A673 (cell line): Measurements from ENCODE around the gene MYH10. TPM values are rescaled to one million over a fixed set of nuclear protein-coding genes. Genes with fewer than 3 reads are reported as not detected.
A peak's percentile ranks its signal among the peaks of the same experiment; 100 is the strongest.

ENCODE experiments used
- BruUV-seq: library from RNA; stranded (reverse); fragments of 400-500 nt; replicated peaks from 2 replicates; lab custom pipeline; 2021; lab: Mats Ljungman, UMichigan
- CTCF ChIA-PET: fragments of 300-600 bp; sonication (Branson Sonifier 250); formaldehyde crosslinking; loops from one replicate; lab custom pipeline; 2022; ENCODE audit warnings: antibody characterized with exemption; lab: Charles Lee
- POLR2A ChIA-PET: fragments of 300-600 bp; sonication (Branson Sonifier 250); formaldehyde crosslinking; loops from one replicate; lab custom pipeline; 2022; ENCODE audit warnings: antibody characterized with exemption; ENCODE audit not compliant: low non-redundant PET; lab: Charles Lee
- DNase-seq: peaks from one replicate; pipeline ENCODE4 v3.0.0-alpha.2; 2015; ENCODE audit warnings: low spot score
- H3K27ac ChIP-seq: fragments of 200-600 bp; sonication (generic); 2 replicates; pipeline ENCODE4 v1.5.1; 2016; ENCODE audit warnings: mixed run types, low read depth, mild to moderate bottlenecking, mixed read lengths, antibody characterized with exemption, low read length; ENCODE audit not compliant: poor library complexity, severe bottlenecking
- H3K27me3 ChIP-seq: fragments of 200-600 bp; sonication (generic); replicated peaks from 2 replicates; pipeline ENCODE4 v1.6.1; 2017; ENCODE audit warnings: mixed run types, low read depth, mild to moderate bottlenecking, mixed read lengths, antibody characterized with exemption, low read length; ENCODE audit not compliant: insufficient read depth, poor library complexity
- H3K36me3 ChIP-seq: fragments of 200-600 bp; sonication (generic); 2 replicates; pipeline ENCODE4 v1.6.1; 2016; ENCODE audit warnings: mixed run types, mild to moderate bottlenecking, mixed read lengths, antibody characterized with exemption, low read length; ENCODE audit not compliant: insufficient read depth, poor library complexity, severe bottlenecking
- H3K4me1 ChIP-seq: fragments of 200-600 bp; sonication (generic); 2 replicates; pipeline ENCODE4 v1.6.1; 2017; ENCODE audit warnings: mixed run types, mild to moderate bottlenecking, mixed read lengths, antibody characterized with exemption, low read length; ENCODE audit not compliant: insufficient read depth, poor library complexity, severe bottlenecking
- H3K4me3 ChIP-seq: fragments of 200-600 bp; sonication (generic); 2 replicates; pipeline ENCODE4 v1.5.1; 2016; ENCODE audit warnings: low read depth, mixed run types, mild to moderate bottlenecking, mixed read lengths, low read length; ENCODE audit not compliant: poor library complexity, severe bottlenecking
- H3K9me3 ChIP-seq: fragments of 200-600 bp; sonication (generic); 2 replicates; pipeline ENCODE4 v1.6.1; 2016; ENCODE audit warnings: mixed run types, low read depth, mild to moderate bottlenecking, mixed read lengths, antibody characterized with exemption, low read length; ENCODE audit not compliant: poor library complexity, severe bottlenecking
- CTCF ChIP-seq: fragments of 300-800, 200-600 bp; sonication (generic); conservative IDR thresholded peaks from 2 replicates; pipeline ENCODE4 v1.5.1; 2017; ENCODE audit warnings: low read depth, mild to moderate bottlenecking, antibody characterized with exemption, low read length, moderate library complexity, mixed read lengths
- EZH2 ChIP-seq: fragments of 200-600 bp; sonication (generic); IDR thresholded peaks from 2 replicates; pipeline ENCODE4 v1.6.1; 2017; ENCODE audit warnings: borderline replicate concordance, low read depth, mild to moderate bottlenecking, mixed read lengths, antibody characterized with exemption, low read length; ENCODE audit not compliant: poor library complexity, severe bottlenecking
- intact Hi-C: fragments of 100-400 bp; cut with micrococcal nuclease; formaldehyde crosslinking; loops from one replicate; pipeline ENCODE4 v1.10.0; 2022; ENCODE audit not compliant: unreplicated experiment
- total RNA-seq: library from RNA; stranded (reverse); gene quantifications from 2 replicates; pipeline ENCODE4 v1.2.3, GENCODE V29; 2021

The MYH10 gene
- total RNA-seq, 1 experiment from 2014 or later = 129 TPM

- ChIA-PET CTCF (no interaction called here), POLR2A (no interaction called here)
- Histone ChIP-seq H3K4me3 (no peak overlapping the region), H3K27ac (no peak overlapping the region), H3K36me3 (peaks cover 81% of the 10 kb centered on the region), H3K27me3 (no peaks in the 10 kb centered on the region), H3K9me3 (no peaks in the 10 kb centered on the region), H3K4me1 (no peaks in the 10 kb centered on the region)
- TF ChIP-seq CTCF (no peak), EZH2 (no peak)
- DNase-seq = no peak
- TSS peak; percentile 4 for BruUV-seq
- intact Hi-C loops = no loop called here
Observed at GRCh38 chr17:8453326-8453725, 177.2 kb downstream of the MYH10 start.

GRCh38 chr17:8451933-8452614 is 178.5 kb downstream of the MYH10 start:
- no TSS peak for BruUV-seq
- DNase-seq = no peak
- Histone ChIP-seq H3K4me3 (no peak overlapping the region), H3K27ac (no peak overlapping the region), H3K36me3 (peaks cover 82% of the 10 kb centered on the region), H3K9me3 (no peaks in the 10 kb centered on the region), H3K4me1 (peaks cover 7% of the 10 kb centered on the region), H3K27me3 (no peaks in the 10 kb centered on the region)
- TF ChIP-seq CTCF = no peak
- CTCF ChIA-PET = interaction anchor here (0.7 kb wide), 1 partner anchor 83 kb away, joined by 5 read pairs; no protein-coding TSS in a partner anchor
- intact Hi-C loops = no loop called here
- POLR2A ChIA-PET = no interaction called here

- no peak for DNase-seq
- H3K4me3 ChIP-seq = no peak overlapping the region
- ChIA-PET CTCF (no interaction called here), POLR2A (no interaction called here)
- H3K27me3 ChIP-seq = no peaks in the 10 kb centered on the region
- no TSS peak for BruUV-seq
- intact Hi-C loops = no loop called here
- no peaks in the 10 kb centered on the region for H3K9me3 ChIP-seq
- TF ChIP-seq CTCF = no peak
- TF ChIP-seq EZH2 = no peak
- H3K4me1 ChIP-seq = peaks cover 21% of the 10 kb centered on the region
- H3K36me3 ChIP-seq = peaks cover 74% of the 10 kb centered on the region
- no peak overlapping the region for H3K27ac ChIP-seq
Observed at GRCh38 chr17:8448310-8448709, 182.2 kb downstream of the MYH10 start.
